ENCODE data around the gene ZNF207.

Gene ZNF207

DNA sequence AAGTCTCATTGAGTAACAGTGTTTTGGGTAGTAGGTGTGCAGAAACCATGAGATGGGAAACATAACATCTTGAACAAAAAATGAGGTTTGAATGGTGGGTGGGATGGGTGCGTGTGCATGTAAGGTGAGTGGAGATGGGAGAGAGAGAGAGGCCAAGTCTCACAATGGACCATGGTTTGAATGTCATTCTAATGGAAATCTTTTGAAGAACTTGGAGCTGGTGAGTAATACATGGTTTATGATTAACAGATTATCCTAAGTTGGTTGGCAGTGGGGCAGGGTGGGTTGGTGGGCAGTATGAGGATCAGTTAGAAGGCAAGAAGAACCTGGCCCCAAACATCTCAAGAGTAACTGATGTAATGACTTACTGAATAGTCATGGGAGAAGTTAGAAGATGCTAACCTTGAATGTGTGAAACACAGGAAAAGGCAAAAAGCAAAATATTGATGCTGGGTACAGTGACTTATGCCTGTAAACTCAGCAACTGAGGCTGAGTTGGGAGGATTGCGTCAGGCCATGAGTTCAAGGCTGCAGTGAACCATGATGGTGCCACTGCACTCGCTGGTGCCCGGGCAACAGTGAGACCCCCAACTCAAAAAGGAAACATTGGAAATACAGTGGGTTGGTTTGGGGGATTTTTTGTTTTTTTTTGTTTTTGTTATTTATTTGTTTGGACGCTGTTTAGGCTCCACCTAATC lies 32.7 kb downstream of the ZNF207 start:
- no peaks in the 10 kb centered on the region for H3K9me2 ChIP-seq (replicated peaks; ENCODE audit: insufficient read depth, low read length)
- no peak overlapping the region for H3K4me3 ChIP-seq (ENCODE audit: insufficient read depth, low read length, poor library complexity, severe bottlenecking)

DNA sequence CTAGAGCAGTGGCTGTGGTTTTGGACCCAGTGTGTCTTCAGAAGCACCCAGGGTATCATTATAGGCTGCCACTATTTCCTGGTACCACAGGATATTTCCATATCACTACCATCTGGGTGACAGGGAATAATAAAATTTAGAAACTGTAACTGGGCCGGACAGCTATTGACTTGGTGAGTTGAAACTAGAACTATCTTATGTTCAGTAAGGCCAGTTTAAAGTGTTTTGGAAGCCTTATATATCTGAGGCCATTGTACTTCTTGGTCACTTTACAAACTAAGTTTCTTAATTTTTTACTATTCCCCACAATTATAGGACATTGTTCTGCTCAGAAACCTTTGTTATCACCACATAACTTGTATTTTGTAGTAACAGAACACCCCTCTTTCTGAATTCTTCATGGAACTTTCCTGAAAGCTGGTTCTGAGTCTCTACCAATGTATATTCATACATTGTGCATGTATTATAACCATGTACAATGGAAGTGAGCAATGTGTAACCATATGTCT lies 34.0 kb downstream of the ZNF207 start:
- Histone ChIP-seq H3K36me3 (ENCODE audit: low read length) (peaks cover 25% of the 10 kb centered on the region), H3K27me3 (ENCODE audit: low read length) (no peaks in the 10 kb centered on the region), H4K20me1 (ENCODE audit: low read depth, low read length) (no peaks in the 10 kb centered on the region), H2AFZ (ENCODE audit: low read depth, low read length, severe bottlenecking) (no peak overlapping the region), H3F3A (ENCODE audit: insufficient read depth) (peaks cover 33% of the 10 kb centered on the region; the same call in 1 of the 2 replicates), H3K4me2 (ENCODE audit: low read depth, low read length, poor library complexity, severe bottlenecking) (no peak overlapping the region), H3K9me2 (replicated peaks; ENCODE audit: insufficient read depth, low read length) (no peaks in the 10 kb centered on the region), H3K9me3 (ENCODE audit: insufficient read depth, low read length) (no peaks in the 10 kb centered on the region), H3K9ac (ENCODE audit: low read length) (no peak overlapping the region), H3K27ac (ENCODE audit: low read depth, low read length) (no peak overlapping the region), H3K4me3 (ENCODE audit: insufficient read depth, low read length, poor library complexity, severe bottlenecking) (no peak overlapping the region), H3K79me2 (ENCODE audit: insufficient read depth, low read length) (no peaks in the 10 kb centered on the region)
- TF ChIP-seq, protein P1, sequence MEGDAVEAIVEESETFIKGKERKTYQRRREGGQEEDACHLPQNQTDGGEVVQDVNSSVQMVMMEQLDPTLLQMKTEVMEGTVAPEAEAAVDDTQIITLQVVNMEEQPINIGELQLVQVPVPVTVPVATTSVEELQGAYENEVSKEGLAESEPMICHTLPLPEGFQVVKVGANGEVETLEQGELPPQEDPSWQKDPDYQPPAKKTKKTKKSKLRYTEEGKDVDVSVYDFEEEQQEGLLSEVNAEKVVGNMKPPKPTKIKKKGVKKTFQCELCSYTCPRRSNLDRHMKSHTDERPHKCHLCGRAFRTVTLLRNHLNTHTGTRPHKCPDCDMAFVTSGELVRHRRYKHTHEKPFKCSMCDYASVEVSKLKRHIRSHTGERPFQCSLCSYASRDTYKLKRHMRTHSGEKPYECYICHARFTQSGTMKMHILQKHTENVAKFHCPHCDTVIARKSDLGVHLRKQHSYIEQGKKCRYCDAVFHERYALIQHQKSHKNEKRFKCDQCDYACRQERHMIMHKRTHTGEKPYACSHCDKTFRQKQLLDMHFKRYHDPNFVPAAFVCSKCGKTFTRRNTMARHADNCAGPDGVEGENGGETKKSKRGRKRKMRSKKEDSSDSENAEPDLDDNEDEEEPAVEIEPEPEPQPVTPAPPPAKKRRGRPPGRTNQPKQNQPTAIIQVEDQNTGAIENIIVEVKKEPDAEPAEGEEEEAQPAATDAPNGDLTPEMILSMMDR (IDR thresholded peaks at IDR 0.05; ENCODE audit: insufficient read depth, low read length, poor library complexity, severe bottlenecking), result no peak
- no peak for TF ChIP-seq EZH2phosphoT487 (conservative IDR thresholded peaks at IDR 0.05; ENCODE audit: low read length)

More for the DNA sequence above, 32.7 kb downstream of the ZNF207 start:
- Histone ChIP-seq H3K27me3 (ENCODE audit: low read length) (no peaks in the 10 kb centered on the region), H3K79me2 (ENCODE audit: insufficient read depth, low read length) (no peaks in the 10 kb centered on the region), H3K27ac (ENCODE audit: low read depth, low read length) (no peak overlapping the region), H3K9ac (ENCODE audit: low read length) (no peak overlapping the region), H3K4me2 (ENCODE audit: low read depth, low read length, poor library complexity, severe bottlenecking) (no peak overlapping the region), H3F3A (ENCODE audit: insufficient read depth) (peaks cover 37% of the 10 kb centered on the region; the same call in 1 of the 2 replicates), H4K20me1 (ENCODE audit: low read depth, low read length) (no peaks in the 10 kb centered on the region), H3K9me3 (ENCODE audit: insufficient read depth, low read length) (no peaks in the 10 kb centered on the region), H3K36me3 (ENCODE audit: low read length) (peaks cover 38% of the 10 kb centered on the region), H2AFZ (ENCODE audit: low read depth, low read length, severe bottlenecking) (no peak overlapping the region)
- TF ChIP-seq EZH2phosphoT487 (conservative IDR thresholded peaks at IDR 0.05; ENCODE audit: low read length), result no peak
- TF ChIP-seq, protein P1 (IDR thresholded peaks at IDR 0.05; ENCODE audit: insufficient read depth, low read length, poor library complexity, severe bottlenecking), result no peak

DNA sequence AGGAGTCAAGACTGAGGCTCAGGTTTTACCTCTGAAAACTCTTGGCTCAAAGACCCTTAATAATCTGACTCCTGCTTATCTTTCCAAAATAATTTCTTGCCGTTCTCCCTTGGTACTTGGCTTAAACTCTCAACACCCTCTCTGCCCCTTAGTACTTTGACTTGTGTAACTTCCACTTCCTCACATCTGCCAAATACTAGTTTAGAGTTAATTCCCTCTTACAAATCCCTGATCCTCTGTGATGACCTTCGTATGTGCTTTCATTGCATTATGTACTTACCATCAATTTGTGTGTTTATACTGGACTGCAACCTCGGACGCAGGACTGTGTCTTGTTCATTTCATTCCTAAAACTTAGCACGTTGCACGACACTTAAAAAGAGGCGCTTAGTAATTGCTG lies 35.2 kb downstream of the ZNF207 start:
- Histone ChIP-seq H3K4me2 (ENCODE audit: low read depth, low read length, poor library complexity, severe bottlenecking) (no peak overlapping the region), H3K27ac (ENCODE audit: low read depth, low read length) (no peak overlapping the region), H3K4me3 (ENCODE audit: insufficient read depth, low read length, poor library complexity, severe bottlenecking) (no peak overlapping the region), H3K79me2 (ENCODE audit: insufficient read depth, low read length) (no peaks in the 10 kb centered on the region), H3K9me3 (ENCODE audit: insufficient read depth, low read length) (no peaks in the 10 kb centered on the region), H3K9me2 (replicated peaks; ENCODE audit: insufficient read depth, low read length) (no peaks in the 10 kb centered on the region), H3K9ac (ENCODE audit: low read length) (no peak overlapping the region), H2AFZ (ENCODE audit: low read depth, low read length, severe bottlenecking) (no peak overlapping the region), H3K36me3 (ENCODE audit: low read length) (peaks cover 19% of the 10 kb centered on the region), H3K27me3 (ENCODE audit: low read length) (no peaks in the 10 kb centered on the region), H3F3A (ENCODE audit: insufficient read depth) (peaks cover 32% of the 10 kb centered on the region; the same call in 1 of the 2 replicates), H4K20me1 (ENCODE audit: low read depth, low read length) (no peaks in the 10 kb centered on the region)
- TF ChIP-seq, protein P1 (IDR thresholded peaks at IDR 0.05; ENCODE audit: insufficient read depth, low read length, poor library complexity, severe bottlenecking), result no peak
- TF ChIP-seq EZH2phosphoT487 (conservative IDR thresholded peaks at IDR 0.05; ENCODE audit: low read length), result no peak

Measured in SU-DHL-6 (cell line).